Measurements from ENCODE around the gene TEAD2. TPM values are rescaled to one million over a fixed set of nuclear protein-coding genes. Genes with fewer than 3 reads are reported as not detected.
A peak's percentile ranks its signal among the peaks of the same experiment; 100 is the strongest.

TEAD2 gene
- total RNA-seq, 1 donor from 2014 or later = 5.3 TPM

DNA sequence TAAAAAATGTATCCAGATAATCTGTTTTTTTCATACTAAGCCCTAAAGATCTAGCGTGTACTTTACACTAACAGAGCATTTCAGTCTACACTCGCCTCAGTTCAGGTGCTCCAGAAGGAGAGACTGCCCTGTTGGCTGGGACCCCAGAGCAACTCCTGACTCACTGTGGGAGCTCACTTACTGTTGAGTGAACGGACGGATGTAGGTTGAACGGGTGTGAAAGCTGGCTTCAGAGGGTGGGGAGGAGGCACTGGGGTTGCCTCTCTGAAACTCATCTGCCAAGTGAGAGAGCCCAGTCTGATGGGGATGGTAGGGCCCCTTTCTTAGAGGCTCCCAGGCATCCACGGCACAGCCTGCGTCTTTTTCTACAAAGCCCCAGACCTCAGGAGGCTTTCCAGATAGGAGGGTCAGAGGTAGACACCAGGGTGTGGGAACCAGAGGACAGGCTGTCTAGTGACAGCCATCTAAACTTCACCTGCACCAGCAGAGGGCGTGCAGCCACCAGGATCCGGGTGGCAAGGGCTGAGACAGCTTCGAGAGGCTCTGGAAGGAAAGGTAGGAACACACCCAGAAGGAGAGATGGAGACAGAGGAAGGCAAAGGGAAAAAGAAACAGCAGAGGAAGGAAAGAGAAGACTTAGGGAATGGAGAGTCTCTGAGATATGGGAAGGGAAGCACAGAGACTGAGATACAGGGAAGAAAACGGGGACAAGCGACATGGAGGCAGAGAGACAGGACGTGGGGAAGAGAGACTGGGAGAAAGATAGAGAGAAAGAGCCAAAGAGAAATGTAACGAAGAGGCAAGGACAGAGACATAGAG, 29.6 kb upstream of the TEAD2 start:
- intact Hi-C loops (cut with micrococcal nuclease) = loop anchor here (1.0 to 5.0 kb wide), 10 partner anchors 12 to 286 kb away; partner anchors contain the start of genes DKKL1 and PRMT1
- Mint-ChIP-seq H3K4me1 (peaks cover 46% of the 10 kb centered on the region), H3K36me3 (ENCODE audit: low read depth) (no peaks in the 10 kb centered on the region), H3K27ac (peak overlapping the region; percentile 84), H3K27me3 (no peaks in the 10 kb centered on the region), H3K9me3 (no peaks in the 10 kb centered on the region), H3K4me3 (peak overlapping the region; percentile 42)
- ATAC-seq (ENCODE audit: low read depth) (peak; percentile 51), DNase-seq (peak; percentile 67)
- TF ChIP-seq CTCF (IDR thresholded peaks at IDR 0.05) = peak; percentile 25
- ChIA-PET CTCF (interaction anchor here (0.7 to 3.1 kb wide), 28 partner anchors 10 to 166 kb away, joined by 3 to 28 read pairs (median 4); partner anchors contain the start of genes FLT3LG and SLC17A7), POLR2A (interaction anchor here (0.7 to 5.9 kb wide), 24 partner anchors 11 to 98 kb away, joined by 3 to 96 read pairs (median 5); partner anchors contain the start of genes ALDH16A1, CD37, FLT3LG and PIH1D1)

DNA sequence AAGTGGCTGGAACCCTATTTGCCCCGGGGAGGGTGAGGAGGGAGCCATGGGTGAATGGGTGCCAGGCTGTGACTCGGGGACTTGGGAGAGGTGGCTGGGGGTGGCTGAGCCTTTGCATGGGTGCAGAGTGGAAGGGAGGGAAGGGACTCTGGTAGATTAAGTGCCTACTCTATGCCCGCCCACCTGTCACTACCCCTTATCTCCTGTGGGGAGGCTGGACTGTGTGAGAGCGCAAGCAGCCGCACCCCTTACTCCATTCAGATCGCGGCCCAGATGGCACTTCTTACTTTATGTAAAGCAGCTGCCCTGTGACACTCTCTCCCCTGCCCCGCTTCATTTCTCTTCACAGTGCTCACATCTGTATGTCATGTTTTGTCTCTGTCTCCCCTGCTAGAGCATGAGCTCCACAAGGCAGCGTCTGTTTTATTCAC, 28.7 kb upstream of the TEAD2 start:
- Mint-ChIP-seq H3K27ac (peak overlapping the region; percentile 85), H3K36me3 (ENCODE audit: low read depth) (no peaks in the 10 kb centered on the region), H3K27me3 (no peaks in the 10 kb centered on the region), H3K4me1 (peaks cover 46% of the 10 kb centered on the region), H3K9me3 (no peaks in the 10 kb centered on the region), H3K4me3 (peak overlapping the region; percentile 50)
- POLR2A ChIA-PET = interaction anchor here (0.5 to 5.9 kb wide), 27 partner anchors 12 to 110 kb away, joined by 3 to 96 read pairs (median 5); partner anchors contain the start of genes ALDH16A1, CD37, FLT3LG and PIH1D1
- intact Hi-C loops (cut with micrococcal nuclease) = loop anchor here (1.0 to 5.0 kb wide), 7 partner anchors 12 to 286 kb away; partner anchors contain the start of genes DKKL1 and PRMT1
- TF ChIP-seq CTCF (IDR thresholded peaks at IDR 0.05) = no peak
- ATAC-seq (ENCODE audit: low read depth) (peak; percentile 86), DNase-seq (peak; percentile 46)
- CTCF ChIA-PET = interaction anchor here (0.8 to 3.1 kb wide), 27 partner anchors 9 to 178 kb away, joined by 3 to 28 read pairs (median 5); partner anchors contain the start of genes FLT3LG and SLC17A7

DNA sequence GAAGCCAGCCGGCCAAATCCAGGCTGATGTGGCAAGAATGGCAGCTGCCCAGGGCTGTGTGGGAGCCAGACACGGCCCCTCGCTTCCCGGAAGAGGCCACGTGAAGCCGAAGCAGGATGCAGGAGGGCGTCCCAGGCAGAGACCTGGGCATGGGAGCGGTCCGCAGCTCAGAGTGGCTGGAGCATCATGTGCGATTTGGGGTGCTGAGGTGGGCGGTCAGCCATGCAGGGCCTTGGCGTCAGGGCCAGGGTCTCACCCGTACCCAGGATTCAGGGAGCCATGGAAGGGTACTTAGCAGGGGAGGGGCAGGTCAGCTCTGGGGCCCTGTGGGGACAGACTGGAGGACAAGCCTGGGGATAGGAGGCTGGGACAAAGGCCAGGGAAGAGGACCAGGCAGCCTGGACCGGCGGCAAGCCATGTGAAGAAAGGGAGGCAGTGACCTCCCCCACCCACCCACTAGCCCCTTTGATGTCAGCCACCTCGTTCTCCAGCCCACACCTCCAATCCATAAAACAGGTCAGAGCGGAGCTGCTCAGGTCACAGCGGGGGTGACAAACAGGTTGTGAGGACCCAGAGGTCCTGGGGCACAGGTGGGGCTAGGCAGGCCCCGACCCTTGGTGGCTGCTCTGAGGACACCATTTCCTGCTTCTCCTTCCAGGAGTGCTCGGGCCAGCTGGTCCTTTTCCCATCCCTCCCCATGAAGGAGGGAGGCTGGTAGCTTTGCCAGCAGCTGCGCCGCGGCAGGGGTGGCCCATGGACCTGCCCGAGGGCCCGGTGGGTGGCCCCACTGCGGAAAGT, 28.1 kb upstream of the TEAD2 start:
- no peak for ATAC-seq (ENCODE audit: low read depth)
- H3K4me1 Mint-ChIP-seq = peaks cover 46% of the 10 kb centered on the region
- peak overlapping the region; percentile 85 for H3K27ac Mint-ChIP-seq
- no peaks in the 10 kb centered on the region for H3K27me3 Mint-ChIP-seq
- no peak for DNase-seq
- peak overlapping the region; percentile 15 for H3K4me3 Mint-ChIP-seq
- intact Hi-C loops (cut with micrococcal nuclease) = loop anchor here (2.0 to 5.0 kb wide), 3 partner anchors 50 to 287 kb away; partner anchors contain the start of gene PRMT1
- no peaks in the 10 kb centered on the region for H3K9me3 Mint-ChIP-seq
- H3K36me3 Mint-ChIP-seq (ENCODE audit: low read depth) = no peaks in the 10 kb centered on the region
- CTCF ChIA-PET = interaction anchor here (0.8 to 3.1 kb wide), 18 partner anchors 8 to 179 kb away, joined by 3 to 28 read pairs (median 6); partner anchors contain the start of gene SLC17A7
- POLR2A ChIA-PET = interaction anchor here (0.5 to 5.9 kb wide), 25 partner anchors 13 to 109 kb away, joined by 3 to 96 read pairs (median 5); partner anchors contain the start of genes CD37, PIH1D1 and TEAD2
- no peak for TF ChIP-seq CTCF (IDR thresholded peaks at IDR 0.05)

DNA sequence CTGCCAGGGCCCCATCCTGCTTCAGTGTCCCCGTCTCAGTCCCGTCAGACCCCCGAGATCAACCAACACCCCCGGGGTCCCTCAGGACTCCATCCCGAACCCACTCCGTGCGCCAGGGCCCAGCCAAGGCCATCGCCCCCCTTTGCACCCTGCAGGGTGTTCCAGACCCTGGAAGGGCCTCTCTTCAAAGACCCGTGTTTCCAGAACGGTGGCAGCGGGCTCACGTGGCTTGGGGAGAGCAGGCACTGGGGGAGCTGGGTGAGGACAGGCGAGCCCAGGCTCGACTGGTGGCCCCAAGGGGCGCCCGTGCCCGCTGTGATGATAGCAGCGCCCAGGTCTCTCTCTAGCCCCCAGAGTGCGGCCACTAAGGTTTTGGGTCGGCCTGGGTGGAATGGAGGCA, 27.2 kb upstream of the TEAD2 start:
- ATAC-seq (ENCODE audit: low read depth) (no peak), DNase-seq (no peak)
- ChIA-PET POLR2A (interaction anchor here (0.6 to 5.9 kb wide), 6 partner anchors 14 to 108 kb away, joined by 3 to 96 read pairs (median 4); partner anchors contain the start of gene CD37), CTCF (interaction anchor here (0.9 kb wide), 1 partner anchor 84 kb away, joined by 3 read pairs; no protein-coding TSS in a partner anchor)
- H3K4me3 Mint-ChIP-seq = no peak overlapping the region
- no peaks in the 10 kb centered on the region for H3K27me3 Mint-ChIP-seq
- no peaks in the 10 kb centered on the region for H3K9me3 Mint-ChIP-seq
- intact Hi-C loops (cut with micrococcal nuclease) = no loop called here
- peaks cover 46% of the 10 kb centered on the region for H3K4me1 Mint-ChIP-seq
- no peak for TF ChIP-seq CTCF (IDR thresholded peaks at IDR 0.05)
- H3K27ac Mint-ChIP-seq = peak overlapping the region; percentile 35
- H3K36me3 Mint-ChIP-seq (ENCODE audit: low read depth) = no peaks in the 10 kb centered on the region

All from activated B cell treated with CpG ODN at 0.5 μM for 24 hours (primary cell).